NCI-H526 treated with DMSO at 0.1 percent for 48 hours (cell line): Measurements from ENCODE around the gene C2orf69.

Experiments
- DNase-seq: peaks from one replicate; lab custom pipeline; 2025; lab: John Stamatoyannopoulos, UW

Gene C2orf69

GRCh38 chr2:199968126-199968525 lies 57.0 kb downstream of the C2orf69 start:
- DNase-seq = no peak

GRCh38 chr2:199972088-199972626 lies 61.1 kb downstream of the C2orf69 start:
- no peak for DNase-seq

- DNase-seq = peak; percentile 29
Observed at GRCh38 chr2:199973703-199974102, 62.6 kb downstream of the C2orf69 start.

- no peak for DNase-seq
Observed at GRCh38 chr2:199975273-199975895, 64.3 kb downstream of the C2orf69 start.
